SKM-1 treated with dmso at 0.1 percent for 144 hours (cell line): ENCODE measurements around the gene ALOXE3.
A peak's percentile ranks its signal among the peaks of the same experiment; 100 is the strongest.

Source experiments
- DNase-seq: peaks from one replicate; lab custom pipeline; 2025; ENCODE audit not compliant: unreplicated experiment; lab: John Stamatoyannopoulos, UW

The ALOXE3 gene

GRCh38 chr17:8154608-8155155 lies 36.4 kb upstream of the ALOXE3 start:
- no peak for DNase-seq

GRCh38 chr17:8153957-8154607 lies 35.8 kb upstream of the ALOXE3 start:
- DNase-seq = peak; percentile 16

- DNase-seq = no peak
Measured at GRCh38 chr17:8153525-8153956, 35.2 kb upstream of the ALOXE3 start.

- DNase-seq = no peak
Measured at GRCh38 chr17:8153031-8153451, 34.7 kb upstream of the ALOXE3 start.

GRCh38 chr17:8152112-8152775 lies 33.9 kb upstream of the ALOXE3 start, which contains the start of gene PER1:
TSS of gene PER1 (minus strand) at chr17:8152404. CDS start at chr17:8150706, 1,698 bp downstream.
- peak; percentile 64 for DNase-seq

- no peak for DNase-seq
Measured at GRCh38 chr17:8151641-8152111, 33.4 kb upstream of the ALOXE3 start.

- DNase-seq = peak; percentile 24
Measured at GRCh38 chr17:8151120-8151640, 32.9 kb upstream of the ALOXE3 start.

- DNase-seq = no peak
Measured at GRCh38 chr17:8150194-8151119, 32.1 kb upstream of the ALOXE3 start.

GRCh38 chr17:8149419-8150193 lies 31.3 kb upstream of the ALOXE3 start:
- no peak for DNase-seq

- DNase-seq = no peak
Measured at GRCh38 chr17:8148560-8148959, 30.2 kb upstream of the ALOXE3 start.

- no peak for DNase-seq
Measured at GRCh38 chr17:8147805-8148404, 29.6 kb upstream of the ALOXE3 start.

GRCh38 chr17:8147141-8147804 lies 29.0 kb upstream of the ALOXE3 start:
- DNase-seq = no peak

GRCh38 chr17:8146381-8147140 lies 28.2 kb upstream of the ALOXE3 start:
- no peak for DNase-seq

- no peak for DNase-seq
Measured at GRCh38 chr17:8145811-8146210, 27.5 kb upstream of the ALOXE3 start.

- DNase-seq = no peak
Measured at GRCh38 chr17:8144401-8145231, 26.3 kb upstream of the ALOXE3 start.

- no peak for DNase-seq
Measured at GRCh38 chr17:8143581-8144400, 25.5 kb upstream of the ALOXE3 start.
